A549 (cell line): ENCODE data around the gene TSPO2. TPM values are rescaled to one million over a fixed set of nuclear protein-coding genes. Genes with fewer than 3 reads are reported as not detected.

Source experiments
- ATAC-seq, 2 experiments: fragments of 200-7000 bp in 1 of 2; fragments of >200 bp in 1 of 2; cut with Nextera tagmentation in 1 of 2; cut with Tn5 transposase in 1 of 2; 3 replicates each; pipeline versions ENCODE4 v1.8.0 to v1.9.1; 2018 to 2020; ENCODE audit warnings: mild to moderate bottlenecking in 1 of 2, moderate library complexity in 1 of 2
- CTCF ChIA-PET: fragments of 300-600 bp; sonication (Branson Sonifier 250); formaldehyde crosslinking; extraction: SDS; loops from one replicate; lab custom pipeline; 2021; ENCODE audit warnings: antibody characterized with exemption, inconsistent platforms; lab: Yijun Ruan, JAX
- POLR2A ChIA-PET: fragments of 350-600 bp; formaldehyde crosslinking; extraction: SDS; loops from one replicate; lab custom pipeline; 2021; ENCODE audit warnings: antibody characterized with exemption, inconsistent platforms; lab: Yijun Ruan, JAX
- DNase-seq, 2 experiments: peaks; one replicate each; pipeline versions ENCODE4 v3.0.0 to v3.0.0-alpha.2; 2011 to 2016; ENCODE audit warnings: low read depth in 1 of 2, low spot score in 1 of 2
- FAIRE-seq: peaks from 2 replicates; lab custom pipeline; 2011; peaks lifted over from hg19 to GRCh38; lab: Jason Lieb, UNC
- H3K27ac ChIP-seq, 2 experiments: fragments of >200 bp; sonication (Bioruptor Twin); formaldehyde crosslinking; 3 replicates each; pipeline ENCODE4 v1.5.1; 2016 to 2017
- H3K4me1 ChIP-seq: fragments of >200 bp; sonication (Bioruptor Twin); formaldehyde crosslinking; 3 replicates; pipeline ENCODE4 v1.6.1; 2016
- H3K4me2 ChIP-seq: fragments of >200 bp; sonication (Bioruptor Twin); formaldehyde crosslinking; 3 replicates; pipeline ENCODE4 v1.6.1; 2016
- H3K4me3 ChIP-seq: fragments of >200 bp; sonication (Bioruptor Twin); formaldehyde crosslinking; 3 replicates; pipeline ENCODE4 v1.5.1; 2016
- H3K9me3 ChIP-seq: fragments of >200 bp; sonication (Bioruptor Twin); formaldehyde crosslinking; 3 replicates; pipeline ENCODE4 v1.6.1; 2016
- CBX8 ChIP-seq: fragments of 200-600 bp; sonication (generic); IDR thresholded peaks from 2 replicates; pipeline ENCODE4 v1.6.1; 2016
- CHD4 ChIP-seq: fragments of 200-600 bp; sonication (generic); IDR thresholded peaks from 2 replicates; pipeline ENCODE4 v1.6.1; 2016; ENCODE audit warnings: antibody characterized with exemption, mild to moderate bottlenecking, borderline replicate concordance
- EP300 ChIP-seq, 2 experiments: fragments of >200 bp; sonication (Bioruptor Twin); formaldehyde crosslinking; IDR thresholded peaks; 2 replicates in 1 of 2; 3 replicates in 1 of 2; pipeline ENCODE4 v1.6.1; 2016 to 2017
- JUNB ChIP-seq: fragments of >200 bp; sonication (Bioruptor Twin); formaldehyde crosslinking; IDR thresholded peaks from 2 replicates; pipeline ENCODE4 v1.6.1; 2016
- MAZ ChIP-seq: fragments of 150-350 bp; IDR thresholded peaks from 2 replicates; pipeline ENCODE4 v1.6.1; 2014; ENCODE audit warnings: antibody characterized with exemption, low read depth, low read length, borderline replicate concordance
- NR3C1 ChIP-seq: fragments of >200 bp; sonication (Bioruptor Twin); formaldehyde crosslinking; IDR thresholded peaks from 3 replicates; pipeline ENCODE4 v1.6.1; 2017
- SREBF2 ChIP-seq: fragments of 450-650 bp; IDR thresholded peaks from 2 replicates; pipeline ENCODE4 v1.6.1; 2014; ENCODE audit warnings: mild to moderate bottlenecking, moderate library complexity
- TFCP2L1 ChIP-seq: fragments of 250-450 bp; sonication (Bioruptor Pico); IDR thresholded peaks from 2 replicates; pipeline ENCODE4 v1.5.0; 2021; ENCODE audit warnings: mild to moderate bottlenecking
- ZC3H11A ChIP-seq: fragments of 450-650 bp; IDR thresholded peaks from 2 replicates; pipeline ENCODE4 v1.6.1; 2014; ENCODE audit warnings: antibody characterized with exemption, mild to moderate bottlenecking
- WGBS: methylation state at CpG from one replicate; pipeline ENCODE4 v1.1.6; 2017; ENCODE audit errors: missing lambda C conversion rate; 5-methylcytosine and 5-hydroxymethylcytosine counted together
- polyA plus RNA-seq, 4 experiments: library from polyadenylated mRNA; depleted of rRNA in 3 of 4; stranded (reverse); fragments of >200 nt; fragmentation: RNase III in 1 of 4; extraction: RNeasy Plus Mini Kit Qiagen cat#74134 plus additional on column Dnase treatment in 1 of 4; gene quantifications; 2 replicates in 3 of 4; 3 replicates in 1 of 4; pipeline ENCODE4 v1.2.3, GENCODE V29; 2011 to 2017
- TF ChIP-seq, protein P1 (sequence below): fragments of 150-350 bp; IDR thresholded peaks from 2 replicates; pipeline ENCODE4 v1.6.1; 2014; ENCODE audit warnings: low read depth, mild to moderate bottlenecking, low read length

The TSPO2 gene
- polyA plus RNA-seq, 2 of the 4 experiments (the other 2 are of a cell fraction) = not detected

DNA sequence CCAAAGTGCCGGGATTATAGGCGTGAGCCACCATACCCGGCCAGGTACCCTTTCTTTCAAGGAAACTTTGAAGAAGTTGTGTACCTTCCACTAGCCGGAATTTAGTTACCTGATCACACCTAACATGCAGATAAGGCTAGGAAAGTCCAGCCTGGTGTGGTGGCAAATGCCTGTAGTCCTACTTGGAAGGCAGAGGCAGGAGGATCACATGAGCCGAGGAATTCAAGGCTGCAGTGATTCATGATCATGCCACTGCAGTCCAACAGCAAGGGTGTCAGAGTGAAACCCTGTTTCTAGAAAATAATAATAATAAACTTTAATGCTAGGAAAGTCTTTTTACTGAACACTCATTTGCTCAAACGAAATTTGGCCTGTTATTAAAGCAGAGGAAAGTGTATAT, 51.5 kb downstream of the TSPO2 start:
- no peak overlapping the region for H3K4me3 ChIP-seq
- no peak for ATAC-seq
- 86% methylated on average over 6 of the region's 6 CpGs for WGBS
- FAIRE-seq = no peak
- TF ChIP-seq EP300 (IDR thresholded peaks at IDR 0.05) (no peak), JUNB (no peak), NR3C1 (no peak), MAZ (no peak), TFCP2L1 (CRISPR knock-in tag) (no peak), ZC3H11A (no peak), CHD4 (no peak), SREBF2 (no peak), CBX8 (no peak)
- TF ChIP-seq, protein P1, sequence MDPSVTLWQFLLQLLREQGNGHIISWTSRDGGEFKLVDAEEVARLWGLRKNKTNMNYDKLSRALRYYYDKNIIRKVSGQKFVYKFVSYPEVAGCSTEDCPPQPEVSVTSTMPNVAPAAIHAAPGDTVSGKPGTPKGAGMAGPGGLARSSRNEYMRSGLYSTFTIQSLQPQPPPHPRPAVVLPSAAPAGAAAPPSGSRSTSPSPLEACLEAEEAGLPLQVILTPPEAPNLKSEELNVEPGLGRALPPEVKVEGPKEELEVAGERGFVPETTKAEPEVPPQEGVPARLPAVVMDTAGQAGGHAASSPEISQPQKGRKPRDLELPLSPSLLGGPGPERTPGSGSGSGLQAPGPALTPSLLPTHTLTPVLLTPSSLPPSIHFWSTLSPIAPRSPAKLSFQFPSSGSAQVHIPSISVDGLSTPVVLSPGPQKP = no peak
- POLR2A ChIA-PET = no interaction called here
- CTCF ChIA-PET = interaction anchor here (1.1 to 2.5 kb wide), 4 partner anchors 11 to 89 kb away, joined by 3 to 12 read pairs (median 4); no protein-coding TSS in a partner anchor
- no peaks in the 10 kb centered on the region for H3K9me3 ChIP-seq
- no peak for DNase-seq
- no peak overlapping the region for H3K27ac ChIP-seq
- H3K4me1 ChIP-seq = no peaks in the 10 kb centered on the region
- H3K4me2 ChIP-seq = no peak overlapping the region

Other genes starting within 250 kb of the TSPO2 start
- gene UNC5CL, start 3.2 kb upstream of the TSPO2 start, polyA plus RNA-seq (2011; rRNA removed) = 2.2 and 2.8 TPM in 2 replicates
- gene UNC5CL, start 3.2 kb upstream of the TSPO2 start, polyA plus RNA-seq (2017; fragmentation: RNase III; extraction: RNeasy Plus Mini Kit Qiagen cat#74134 plus additional on column Dnase treatment) = 0.79 to 1.2 TPM (median 1.1 TPM) in 3 replicates
- not detected in 2 replicates for gene APOBEC2, start 10.7 kb downstream of the TSPO2 start, polyA plus RNA-seq (2011; rRNA removed)
- not detected in 3 replicates for gene APOBEC2, start 10.7 kb downstream of the TSPO2 start, polyA plus RNA-seq (2017; fragmentation: RNase III; extraction: RNeasy Plus Mini Kit Qiagen cat#74134 plus additional on column Dnase treatment)
- 15.6 and 21.4 TPM in 2 replicates for gene OARD1, start 29.9 kb downstream of the TSPO2 start, polyA plus RNA-seq (2011; rRNA removed)
- gene OARD1, start 29.9 kb downstream of the TSPO2 start, polyA plus RNA-seq (2017; fragmentation: RNase III; extraction: RNeasy Plus Mini Kit Qiagen cat#74134 plus additional on column Dnase treatment) = 26.2 to 28.5 TPM (median 26.4 TPM) in 3 replicates
- gene NFYA, start 30.5 kb downstream of the TSPO2 start, polyA plus RNA-seq (2011; rRNA removed) = 11.2 and 19.2 TPM in 2 replicates
- 15.7 to 17.0 TPM (median 16.2 TPM) in 3 replicates for gene NFYA, start 30.5 kb downstream of the TSPO2 start, polyA plus RNA-seq (2017; fragmentation: RNase III; extraction: RNeasy Plus Mini Kit Qiagen cat#74134 plus additional on column Dnase treatment)
- gene TREML1, start 111.9 kb downstream of the TSPO2 start, polyA plus RNA-seq (2011; rRNA removed) = not detected in 2 replicates
- not detected in 3 replicates for gene TREML1, start 111.9 kb downstream of the TSPO2 start, polyA plus RNA-seq (2017; fragmentation: RNase III; extraction: RNeasy Plus Mini Kit Qiagen cat#74134 plus additional on column Dnase treatment)
- not detected in 2 replicates for gene TREM2, start 120.6 kb downstream of the TSPO2 start, polyA plus RNA-seq (2011; rRNA removed)
- gene TREM2, start 120.6 kb downstream of the TSPO2 start, polyA plus RNA-seq (2017; fragmentation: RNase III; extraction: RNeasy Plus Mini Kit Qiagen cat#74134 plus additional on column Dnase treatment) = not detected in 3 replicates
- gene TREML2, start 158.7 kb downstream of the TSPO2 start, polyA plus RNA-seq (2011; rRNA removed) = not detected in 2 replicates
- not detected in 3 replicates for gene TREML2, start 158.7 kb downstream of the TSPO2 start, polyA plus RNA-seq (2017; fragmentation: RNase III; extraction: RNeasy Plus Mini Kit Qiagen cat#74134 plus additional on column Dnase treatment)
- gene TREML4, start 185.9 kb downstream of the TSPO2 start, polyA plus RNA-seq (2011; rRNA removed) = not detected in 2 replicates
- gene TREML4, start 185.9 kb downstream of the TSPO2 start, polyA plus RNA-seq (2017; fragmentation: RNase III; extraction: RNeasy Plus Mini Kit Qiagen cat#74134 plus additional on column Dnase treatment) = not detected in 3 replicates
- gene TREM1, start 244.2 kb downstream of the TSPO2 start, polyA plus RNA-seq (2011; rRNA removed) = not detected in 2 replicates
- gene TREM1, start 244.2 kb downstream of the TSPO2 start, polyA plus RNA-seq (2017; fragmentation: RNase III; extraction: RNeasy Plus Mini Kit Qiagen cat#74134 plus additional on column Dnase treatment) = not detected in 3 replicates